UCSD-AML1 (cell line): ENCODE results near the gene RLN3.

Source experiments
- DNase-seq: peaks from one replicate; lab custom pipeline; 2025; ENCODE audit not compliant: unreplicated experiment; lab: John Stamatoyannopoulos, UW

RLN3 gene, protein sequence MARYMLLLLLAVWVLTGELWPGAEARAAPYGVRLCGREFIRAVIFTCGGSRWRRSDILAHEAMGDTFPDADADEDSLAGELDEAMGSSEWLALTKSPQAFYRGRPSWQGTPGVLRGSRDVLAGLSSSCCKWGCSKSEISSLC

DNA sequence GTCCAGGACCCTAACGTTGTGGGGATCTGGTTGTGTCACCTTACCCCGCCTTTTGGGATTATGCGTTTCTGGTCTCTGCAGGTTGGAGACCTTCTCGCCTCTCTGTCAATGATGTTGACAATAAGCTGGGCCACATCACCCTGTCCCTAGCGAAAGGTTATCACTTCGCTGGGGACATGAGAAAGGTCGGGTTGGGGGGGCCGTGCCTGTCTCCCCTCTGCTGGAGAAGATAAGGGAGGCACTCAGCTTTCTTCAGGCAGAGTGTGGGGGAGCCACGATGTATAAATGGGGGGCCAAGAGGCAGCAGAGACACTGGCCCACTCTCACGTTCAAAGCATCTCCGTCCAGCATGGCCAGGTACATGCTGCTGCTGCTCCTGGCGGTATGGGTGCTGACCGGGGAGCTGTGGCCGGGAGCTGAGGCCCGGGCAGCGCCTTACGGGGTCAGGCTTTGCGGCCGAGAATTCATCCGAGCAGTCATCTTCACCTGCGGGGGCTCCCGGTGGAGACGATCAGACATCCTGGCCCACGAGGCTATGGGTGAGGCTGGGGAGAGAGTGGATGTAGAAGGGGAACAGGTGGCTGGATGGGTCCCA is at the start of gene RLN3:
Gene RLN3, plus strand, starts transcription at position 293 of the 595 bp plus-strand sequence. Its CDS starts 57 bp downstream, at position 350.
- no peak for DNase-seq

DNA sequence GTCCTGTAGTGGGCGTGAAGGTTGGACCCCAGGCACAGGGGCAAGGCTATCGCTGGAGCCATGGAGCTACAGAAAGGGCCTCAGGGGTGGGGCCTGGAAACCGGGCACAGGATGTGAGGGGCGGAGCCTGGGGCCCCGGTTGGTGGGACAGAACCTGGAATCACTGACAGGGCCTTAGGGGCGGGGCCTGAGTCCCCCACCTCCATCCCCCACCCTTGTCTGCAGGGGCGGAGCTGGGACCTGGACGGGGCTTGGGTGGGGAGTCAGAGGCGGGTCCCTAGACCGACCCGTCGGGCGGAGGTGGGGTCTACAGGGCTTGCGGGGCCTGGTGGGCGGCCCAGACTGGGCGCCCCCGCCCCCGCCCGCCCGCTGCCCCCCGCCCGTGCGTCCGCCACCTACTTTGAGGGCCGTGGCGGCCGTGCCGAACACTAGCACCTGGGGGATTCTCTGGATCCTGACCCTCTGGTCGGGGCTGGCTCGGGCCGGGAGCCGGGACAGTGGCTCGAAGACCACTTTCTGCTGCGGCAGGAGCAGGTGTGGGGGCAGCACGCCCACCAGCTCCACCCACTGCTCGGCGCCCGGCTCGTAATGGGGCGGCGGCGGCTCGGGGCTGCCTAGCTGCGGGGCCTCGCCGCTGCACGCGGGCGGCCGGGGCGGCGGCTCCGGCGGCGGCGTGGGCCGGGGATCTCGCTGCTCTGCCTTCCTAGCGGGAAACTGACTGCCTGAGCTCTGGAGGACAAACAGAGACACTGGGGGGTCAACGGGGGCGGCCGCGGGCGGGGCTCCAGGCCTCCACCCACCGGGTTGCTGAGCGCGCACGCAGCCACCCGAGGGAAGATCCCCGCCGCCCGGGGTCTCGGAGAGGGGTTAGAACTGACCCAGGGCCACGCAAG is 49.4 kb upstream of the RLN3 start:
- peak; percentile 38 for DNase-seq

DNA sequence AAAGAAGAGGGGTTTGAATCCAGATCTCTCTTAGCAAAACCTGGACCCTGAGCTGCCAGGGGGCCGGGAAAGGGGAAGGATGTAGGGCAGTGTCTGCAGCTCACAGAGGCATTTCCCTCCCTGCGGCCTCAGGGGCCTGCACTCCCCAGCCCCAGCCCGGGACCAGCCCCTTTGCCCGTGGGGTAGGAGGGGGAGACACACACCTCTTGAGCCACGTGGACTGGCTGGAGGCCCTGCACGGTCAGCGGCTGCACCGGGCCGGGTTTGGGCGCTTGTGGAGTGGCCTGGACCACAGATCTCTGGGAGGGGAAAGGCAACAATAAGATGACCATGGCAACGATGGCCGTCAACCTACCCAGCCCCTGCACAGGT is 48.7 kb upstream of the RLN3 start:
- DNase-seq: peak; percentile 40

DNA sequence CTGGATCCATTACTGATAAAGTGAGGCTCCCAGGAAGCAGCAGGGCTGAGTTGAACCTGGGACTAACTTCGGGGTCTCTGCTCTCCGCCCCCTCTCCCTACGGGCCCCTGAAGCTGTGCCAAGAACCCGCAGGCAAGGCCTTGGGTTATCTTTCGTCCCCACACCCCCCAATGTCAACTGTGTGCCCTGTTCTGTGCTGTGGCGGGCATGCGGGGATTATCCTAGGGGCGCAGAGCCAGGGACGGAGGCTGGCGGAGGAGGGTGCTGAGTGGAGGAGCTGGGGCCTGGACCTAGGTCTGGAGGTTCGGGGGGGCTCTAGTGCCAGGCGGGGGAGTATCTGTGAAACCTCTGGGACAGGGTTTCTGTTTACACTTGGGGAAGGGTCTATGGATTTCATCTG is 48.3 kb upstream of the RLN3 start:
- DNase-seq: no peak

DNA sequence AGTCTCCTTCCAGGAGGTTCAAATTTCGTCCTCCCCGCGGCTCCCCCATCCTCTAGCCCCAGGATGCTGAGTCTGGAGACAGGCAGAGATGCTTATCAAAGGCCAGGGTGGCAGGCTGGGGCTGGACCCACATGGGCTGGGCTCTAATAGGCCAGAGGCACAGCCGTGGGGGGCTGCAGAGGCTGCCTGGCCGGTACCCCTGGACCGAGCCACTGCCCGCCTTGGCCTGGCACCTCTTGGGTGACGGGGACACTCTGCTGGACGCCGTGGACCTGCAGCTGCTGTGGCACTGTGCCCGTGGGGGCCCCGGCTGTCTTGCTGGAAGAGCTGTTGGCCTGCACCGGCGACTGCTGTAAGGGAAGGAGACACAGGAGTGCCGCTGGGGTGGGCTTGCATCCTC is 47.6 kb upstream of the RLN3 start:
- no peak for DNase-seq

DNA sequence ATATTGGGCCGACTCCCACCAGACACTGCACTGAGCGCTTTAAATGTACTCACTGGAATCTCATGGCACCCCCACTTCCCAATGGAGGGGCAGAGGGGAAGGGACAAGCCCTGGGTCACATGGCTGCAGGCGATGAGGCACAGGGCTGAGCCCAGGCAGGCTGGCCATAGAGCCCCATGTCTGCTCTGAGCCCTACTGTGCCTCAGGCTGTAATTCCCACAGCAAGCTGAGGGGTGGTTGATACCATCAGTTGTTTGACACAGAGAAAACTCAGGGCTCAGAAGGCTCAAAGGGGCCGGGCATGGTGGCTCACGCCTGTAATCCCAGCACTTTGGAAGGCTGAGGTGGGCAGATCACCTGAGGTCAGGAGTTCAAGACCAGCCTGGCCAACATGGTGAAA is 46.9 kb upstream of the RLN3 start:
- no peak for DNase-seq

DNA sequence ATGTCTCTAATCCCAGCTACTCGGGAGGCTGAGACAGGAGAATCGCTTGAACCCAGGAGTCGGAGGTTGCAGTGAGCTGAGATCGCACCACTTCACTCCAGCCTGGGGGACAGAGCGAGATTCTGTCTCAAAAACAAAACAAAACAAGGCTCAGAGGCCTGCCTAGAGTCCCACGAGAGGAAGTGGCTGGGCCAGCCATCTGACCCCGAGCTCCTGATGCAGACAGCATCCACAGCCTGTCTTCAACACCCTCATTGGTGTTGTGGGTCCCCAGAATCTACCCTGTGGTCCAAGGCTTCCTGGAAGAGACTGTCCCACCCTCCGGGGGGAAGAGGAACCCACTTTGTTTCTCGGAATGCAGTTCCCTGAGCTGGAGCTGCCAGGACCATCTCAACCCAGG is 46.5 kb upstream of the RLN3 start:
- DNase-seq: peak; percentile 45

DNA sequence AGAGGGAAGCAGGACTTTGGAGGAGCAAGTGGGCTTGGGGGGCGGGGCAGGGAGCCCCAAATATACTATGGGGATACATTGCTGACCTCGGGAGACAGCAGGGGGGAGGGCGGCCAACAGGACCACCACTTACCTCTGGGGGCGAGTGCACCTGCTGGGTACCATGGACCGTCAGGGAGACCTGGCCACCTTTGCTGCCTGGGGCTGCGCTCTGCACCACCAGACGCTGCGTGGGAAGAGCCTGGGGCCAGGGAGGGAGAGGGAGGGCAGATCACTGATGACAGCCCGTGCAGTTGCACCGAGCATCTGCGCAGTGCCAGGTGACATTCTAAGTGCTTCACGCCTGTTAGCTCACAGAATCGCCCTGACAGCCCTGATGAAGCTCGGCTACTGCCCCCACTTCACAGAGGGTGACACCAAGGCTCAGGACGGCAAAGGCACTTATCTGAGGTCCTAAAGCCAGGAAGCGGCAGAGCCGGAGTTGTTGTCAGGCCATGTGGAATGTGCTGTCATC is 45.9 kb upstream of the RLN3 start:
- no peak for DNase-seq

DNA sequence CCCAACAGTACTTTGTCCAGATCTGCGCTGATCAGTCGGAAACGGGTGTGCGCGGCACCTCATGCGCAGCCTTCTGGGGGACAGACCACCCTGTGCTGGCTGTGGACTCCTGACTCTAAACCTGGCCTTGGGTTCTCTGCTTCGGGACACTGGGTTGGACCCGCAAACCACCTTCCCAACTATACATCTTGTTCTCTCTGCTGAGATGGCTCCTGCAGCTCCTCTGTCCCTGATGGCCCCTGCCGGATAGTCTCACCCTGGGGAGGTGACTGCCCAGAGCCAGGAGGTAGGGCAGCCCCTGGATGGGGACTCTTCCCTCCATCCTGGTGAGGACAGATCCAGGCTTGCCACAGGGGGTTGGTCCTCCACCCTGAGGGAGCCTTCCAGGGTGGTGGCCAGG is 45.2 kb upstream of the RLN3 start:
- no peak for DNase-seq

DNA sequence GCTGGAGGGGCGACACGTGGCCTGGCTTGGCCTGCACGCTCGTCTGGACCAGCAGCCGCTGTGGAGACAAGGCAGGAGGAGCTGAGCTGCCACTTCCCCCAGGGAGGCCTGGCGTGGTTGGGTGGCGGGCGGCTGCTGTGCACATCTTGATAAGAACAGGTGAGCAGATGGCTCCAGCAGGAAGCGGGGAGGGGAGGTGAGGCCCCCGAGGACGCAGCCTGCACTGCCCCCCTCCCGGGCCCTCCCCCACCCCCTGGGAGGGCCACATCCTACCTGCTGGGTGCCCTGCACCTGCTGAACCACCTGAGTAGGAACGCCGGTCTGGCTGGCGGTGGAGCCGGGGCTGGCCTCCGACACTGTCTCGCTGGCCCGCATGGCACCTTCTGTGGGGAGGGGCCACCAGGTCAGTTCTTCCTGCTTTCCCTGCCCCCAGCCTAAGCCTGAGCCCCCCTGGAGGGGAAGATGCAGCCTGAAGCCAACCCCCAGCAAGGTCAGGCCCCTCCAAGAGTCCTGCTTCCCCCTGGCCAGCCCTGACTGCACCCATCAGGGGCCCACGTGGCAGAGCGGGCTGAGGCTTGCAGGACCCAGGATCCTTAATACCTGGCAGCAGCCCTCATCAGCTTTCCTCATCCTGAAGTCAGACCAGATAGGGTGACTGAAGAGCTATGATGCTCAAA is 44.6 kb upstream of the RLN3 start:
- DNase-seq: no peak

DNA sequence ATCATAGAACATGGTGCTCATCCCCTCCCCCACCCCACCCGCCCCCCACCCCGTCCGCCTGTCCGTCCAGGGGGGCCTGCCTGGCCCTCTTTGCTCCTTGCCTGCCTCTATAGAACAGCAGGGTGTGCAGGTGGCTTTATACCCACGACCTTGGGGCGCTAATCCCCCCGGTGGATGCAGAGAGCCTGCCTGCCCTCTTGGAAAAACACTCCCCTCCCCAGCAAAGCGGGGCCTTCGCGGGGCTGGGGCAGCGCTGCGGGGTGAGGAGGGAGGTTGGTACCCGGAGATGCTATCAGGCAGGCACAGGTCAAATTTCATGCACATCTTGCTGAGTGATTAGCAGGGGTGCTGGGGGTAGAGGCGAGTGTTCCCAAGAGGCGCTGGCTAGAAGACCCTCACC is 43.8 kb upstream of the RLN3 start:
- no peak for DNase-seq

DNA sequence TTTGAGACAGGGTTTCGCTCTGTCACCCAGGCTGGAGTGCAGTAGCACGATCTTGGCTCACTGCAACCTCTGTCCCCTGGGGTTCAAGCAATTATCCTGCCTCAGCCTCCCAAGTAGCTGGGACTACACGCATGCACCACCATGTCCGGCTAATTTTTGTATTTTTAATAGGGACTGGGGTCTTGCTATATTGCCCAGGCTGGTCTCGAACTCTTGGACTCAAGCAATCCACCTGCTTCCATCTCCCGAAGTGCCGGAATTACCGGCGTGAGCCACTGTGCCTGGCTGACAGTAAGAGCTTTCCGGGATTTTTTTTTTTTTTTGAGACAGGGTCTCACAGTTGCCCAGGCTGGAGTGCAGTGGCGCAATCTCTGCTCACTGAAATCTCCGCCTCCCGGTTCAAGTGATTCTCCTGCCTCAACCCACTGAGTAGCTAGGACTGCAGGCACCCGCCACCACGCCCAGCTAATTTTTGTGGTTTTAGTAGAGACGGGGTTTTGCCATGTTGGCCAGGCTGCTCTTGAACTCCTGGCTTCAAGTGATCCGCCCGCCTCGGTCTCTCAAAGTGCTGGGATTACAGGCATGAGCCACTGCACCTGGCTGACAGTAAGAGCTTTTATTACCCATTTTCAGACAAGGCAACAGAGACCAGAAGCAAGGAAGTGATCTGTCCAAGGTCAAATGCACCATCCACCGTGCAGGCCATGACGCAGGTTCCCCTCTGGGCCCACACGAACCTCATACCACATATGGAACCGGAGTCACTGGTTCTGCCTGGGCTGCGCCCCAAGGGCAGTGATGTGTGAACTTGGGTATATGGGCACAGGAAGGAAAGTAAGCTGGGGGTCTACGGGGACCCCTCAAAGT is 42.8 kb upstream of the RLN3 start:
- DNase-seq: no peak

DNA sequence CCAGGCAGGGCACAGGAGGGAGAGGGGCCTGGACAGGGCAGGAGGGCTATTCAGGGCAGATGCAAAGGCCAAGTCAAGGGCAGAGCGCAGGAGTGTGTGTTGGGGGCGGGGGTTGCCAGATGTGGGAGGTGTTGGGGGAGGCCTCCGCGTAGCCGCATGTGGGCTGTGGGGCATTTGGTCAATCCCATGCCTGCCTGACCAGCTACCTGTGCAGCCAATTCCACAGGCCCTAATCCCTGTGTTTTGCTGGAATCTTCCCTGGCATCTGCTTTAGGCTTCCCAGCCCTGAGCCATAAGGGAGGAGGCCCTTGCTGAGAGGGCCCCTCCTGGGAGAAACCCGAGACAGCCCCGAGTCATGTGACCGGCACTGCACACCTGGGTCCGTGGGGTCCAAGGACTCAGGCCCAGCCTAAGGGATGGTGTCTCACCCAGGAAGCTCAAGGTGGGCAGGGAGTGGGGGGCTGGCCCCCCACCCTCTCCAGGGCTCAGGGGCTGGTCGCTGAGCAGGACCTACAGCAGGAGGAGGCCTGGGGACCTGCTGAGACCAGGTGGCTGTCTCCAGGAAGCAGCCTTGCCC is 42.1 kb upstream of the RLN3 start:
- no peak for DNase-seq

DNA sequence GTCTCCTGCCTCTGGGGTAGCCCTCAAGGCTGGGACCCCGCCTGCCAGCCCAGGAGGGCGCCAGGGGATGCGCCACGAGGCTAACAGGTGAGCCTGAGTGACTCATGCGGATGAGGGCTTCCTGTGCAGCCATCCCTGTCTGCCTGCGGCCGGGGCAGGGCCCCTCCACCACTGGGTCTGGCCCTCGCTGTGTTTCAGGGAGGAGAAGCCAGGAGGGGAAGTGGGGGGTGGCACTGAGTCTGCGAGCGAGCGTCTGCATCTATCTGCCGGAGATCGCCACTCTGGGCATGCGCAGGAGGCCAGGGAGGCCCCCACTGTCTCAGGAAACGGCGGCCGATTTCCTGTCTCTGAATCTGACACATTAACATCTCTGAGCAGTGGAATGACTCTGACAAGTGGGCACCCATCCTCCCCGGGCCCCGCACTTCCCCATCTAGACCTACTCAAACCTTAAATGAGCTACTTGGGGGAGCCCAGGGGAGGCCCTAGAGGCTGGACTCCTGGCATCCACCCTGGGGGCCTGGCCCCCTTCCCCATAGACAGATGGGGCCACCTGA is 41.5 kb upstream of the RLN3 start:
- peak; percentile 96 for DNase-seq

DNA sequence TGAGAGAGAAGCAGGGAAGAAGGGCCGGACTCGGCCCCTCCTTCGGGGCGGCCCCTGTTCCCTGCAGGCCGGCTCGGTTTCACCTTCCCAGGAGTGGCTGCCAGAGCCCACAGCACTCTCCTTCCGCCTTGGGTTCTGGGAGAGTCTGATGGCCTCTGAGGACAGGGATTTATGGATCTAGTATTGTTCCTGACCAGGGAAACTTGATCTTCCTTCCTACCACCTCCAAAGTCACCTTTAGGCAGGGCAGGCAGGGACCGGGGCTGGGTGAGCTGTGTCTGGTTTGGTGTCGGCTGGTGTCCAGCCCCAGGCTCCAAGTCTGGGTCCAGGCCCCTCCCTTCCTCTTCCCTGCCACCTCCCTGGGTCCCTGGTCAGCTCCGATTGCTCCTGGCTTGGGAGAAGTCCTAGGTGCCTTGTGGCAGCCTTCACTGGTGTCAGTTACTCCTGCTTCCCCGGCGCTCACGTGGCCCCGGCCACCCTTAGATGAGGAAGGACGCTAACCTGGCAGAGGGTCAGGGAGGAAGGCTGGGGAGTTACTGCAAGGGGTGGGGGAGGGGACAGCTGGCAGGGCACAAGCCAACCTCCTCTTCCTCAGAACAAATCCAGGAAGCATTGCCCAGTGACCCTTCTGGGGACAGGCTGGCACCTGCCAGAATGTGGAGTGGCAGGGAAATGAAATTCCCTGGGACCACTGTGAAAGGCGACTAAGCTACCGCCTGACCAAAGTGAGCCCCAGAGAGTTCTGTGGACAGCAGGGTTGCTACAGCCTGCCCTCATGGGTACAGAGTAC is 40.7 kb upstream of the RLN3 start:
- peak; percentile 72 for DNase-seq

DNA sequence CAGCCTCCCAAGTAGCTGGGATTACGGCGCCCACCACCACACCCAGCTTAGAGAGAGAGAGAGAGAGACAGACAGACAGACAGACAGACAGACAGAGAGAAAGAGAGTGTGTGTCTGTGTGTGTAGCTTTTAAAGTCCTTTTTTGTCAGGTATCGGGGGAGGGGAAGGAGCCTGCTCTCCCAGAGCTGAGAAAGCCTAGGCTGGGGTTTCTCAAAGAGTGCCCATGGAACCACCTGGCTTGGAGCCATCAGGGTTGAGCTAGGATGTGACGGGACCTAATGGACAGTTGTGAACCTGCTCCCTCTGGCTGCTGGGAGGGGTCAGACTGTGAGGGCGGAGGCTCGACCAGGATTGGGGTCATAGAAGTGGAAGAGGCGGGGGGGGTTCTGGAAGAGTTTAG is 38.5 kb upstream of the RLN3 start:
- DNase-seq: no peak

DNA sequence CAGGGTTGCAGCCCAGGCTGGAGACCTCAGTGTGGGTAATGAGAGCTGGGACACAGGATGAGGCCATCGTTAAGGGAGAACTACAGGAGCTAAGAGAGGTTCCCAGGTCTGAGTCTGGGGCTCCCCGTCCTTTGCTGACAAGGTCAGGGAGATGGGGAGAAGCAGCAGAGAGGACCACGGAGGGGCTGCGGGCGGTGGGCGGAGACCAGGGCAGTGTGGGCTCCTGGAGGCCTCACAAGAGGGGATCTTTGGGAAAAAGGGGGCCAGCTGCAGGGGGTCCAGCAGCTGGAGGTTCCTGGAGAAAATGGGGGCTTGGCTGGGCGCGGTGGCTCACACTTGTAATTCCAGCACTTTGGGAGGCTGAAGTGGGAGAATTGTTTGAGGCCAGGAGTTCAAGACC is 37.9 kb upstream of the RLN3 start:
- DNase-seq: no peak

DNA sequence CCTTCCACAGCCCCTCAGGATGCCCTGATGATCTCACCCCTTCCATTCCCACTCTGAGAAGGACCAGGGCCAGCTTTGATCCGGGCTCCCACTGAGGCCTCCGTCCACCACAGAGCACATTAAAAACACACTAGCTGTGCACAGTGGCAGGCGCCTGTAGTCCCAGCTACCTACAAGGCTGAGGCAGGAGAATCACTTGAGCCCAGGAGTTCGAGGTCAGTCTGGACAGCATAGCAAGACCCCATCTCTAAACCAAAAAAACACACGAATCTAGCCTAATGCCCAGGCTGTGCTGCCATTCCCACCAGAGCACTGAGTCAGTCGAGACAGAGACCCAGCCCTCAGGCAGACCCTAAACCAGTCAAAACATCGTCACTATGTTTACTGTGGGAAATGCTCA is 35.9 kb upstream of the RLN3 start:
- DNase-seq: no peak

DNA sequence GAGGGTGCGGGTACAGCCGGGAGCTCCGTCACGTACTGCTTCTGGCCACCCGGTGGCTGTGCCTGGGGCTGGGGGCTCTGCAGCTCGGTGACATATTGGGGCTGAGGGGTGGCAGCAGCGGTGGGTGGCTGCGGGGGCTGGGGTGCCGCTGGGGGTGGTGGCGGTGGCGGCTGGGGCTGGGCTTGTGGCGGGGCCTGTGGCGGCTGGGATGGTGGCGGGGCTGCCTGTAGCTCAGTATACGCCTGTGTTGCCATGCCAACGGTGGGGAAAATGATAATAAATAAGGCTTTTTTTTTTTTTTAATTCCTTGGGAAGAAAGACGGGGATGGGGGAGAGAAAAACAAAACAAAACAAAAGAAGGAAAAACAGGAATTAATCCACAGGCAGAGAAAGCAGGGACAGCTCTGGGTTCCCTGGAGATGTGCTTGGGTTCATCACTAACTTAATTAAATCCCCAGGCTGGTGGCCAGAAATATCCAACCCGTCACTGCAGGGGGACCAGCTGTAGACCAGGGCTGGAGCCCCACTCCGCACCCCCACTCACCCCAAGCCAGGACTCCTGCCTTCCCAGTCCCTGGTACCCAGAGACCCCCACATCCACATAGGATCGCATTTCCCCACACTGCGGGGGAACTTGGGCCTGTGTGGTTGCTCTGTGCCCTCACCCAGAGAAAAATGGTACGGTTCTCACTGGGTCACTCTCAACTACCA is 34.2 kb upstream of the RLN3 start:
- DNase-seq: no peak
